Right atrium auricular region (tissue), 2 donors: ENCODE measurements around the gene LTBP4. TPM values are rescaled to one million over a fixed set of nuclear protein-coding genes. Genes with fewer than 3 reads are reported as not detected.

Source experiments
- DNase-seq: peaks from one replicate; pipeline ENCODE4 v3.0.0-alpha.2; 2019; ENCODE audit warnings: low spot score
- H3K27ac ChIP-seq, 2 donors: fragments of 200-600 bp; sonication (generic); 1 replicate in 1 of 2; 2 replicates in 1 of 2; pipeline ENCODE4 v1.5.1; 2016 to 2019
- H3K27me3 ChIP-seq, 2 donors: fragments of 200-600 bp; sonication (generic); one replicate each; pipeline versions ENCODE4 v1.5.1 to v1.6.0; 2017 to 2019
- H3K36me3 ChIP-seq: fragments of 200-600 bp; sonication (generic); one replicate; pipeline ENCODE4 v1.5.1; 2016
- H3K4me1 ChIP-seq, 2 donors: fragments of 200-600 bp; sonication (generic); one replicate each; pipeline versions ENCODE4 v1.5.1 to v1.6.0; 2017 to 2019
- H3K4me3 ChIP-seq, 2 donors: fragments of 200-600 bp; sonication (generic); 1 replicate in 1 of 2; 2 replicates in 1 of 2; pipeline ENCODE4 v1.5.1; 2017 to 2019; ENCODE audit warnings: mild to moderate bottlenecking in 1 of 2, moderate library complexity in 1 of 2
- H3K9me3 ChIP-seq, 2 donors: fragments of 200-600 bp; sonication (generic); one replicate each; pipeline ENCODE4 v1.5.1; 2019
- total RNA-seq, 2 donors: library from RNA; depleted of rRNA; stranded (reverse); fragments of >200 nt; gene quantifications; one replicate each; pipeline ENCODE4 v1.1.0, GENCODE V29; 2016
- TF ChIP-seq, protein P1 (sequence below), 2 donors: fragments of 200-600 bp; sonication (generic); IDR thresholded peaks; one replicate each; pipeline ENCODE4 v1.5.1; 2019; ENCODE audit warnings: antibody characterized with exemption in 2 of 2

LTBP4 gene
- total RNA-seq, 2 donors from 2014 or later = 152 to 257 TPM

GRCh38 chr19:40581531-40581930 is 19.6 kb upstream of the LTBP4 start:
- no peak for DNase-seq
- Histone ChIP-seq H3K9me3 (no peaks in the 10 kb centered on the region), H3K36me3 (peaks cover 11% of the 10 kb centered on the region), H3K4me3 (no peak overlapping the region), H3K27me3 (no peaks in the 10 kb centered on the region), H3K4me1 (peaks cover 0 to 15% of the 10 kb centered on the region in 2 donors), H3K27ac (no peak overlapping the region)
- TF ChIP-seq, protein P1, sequence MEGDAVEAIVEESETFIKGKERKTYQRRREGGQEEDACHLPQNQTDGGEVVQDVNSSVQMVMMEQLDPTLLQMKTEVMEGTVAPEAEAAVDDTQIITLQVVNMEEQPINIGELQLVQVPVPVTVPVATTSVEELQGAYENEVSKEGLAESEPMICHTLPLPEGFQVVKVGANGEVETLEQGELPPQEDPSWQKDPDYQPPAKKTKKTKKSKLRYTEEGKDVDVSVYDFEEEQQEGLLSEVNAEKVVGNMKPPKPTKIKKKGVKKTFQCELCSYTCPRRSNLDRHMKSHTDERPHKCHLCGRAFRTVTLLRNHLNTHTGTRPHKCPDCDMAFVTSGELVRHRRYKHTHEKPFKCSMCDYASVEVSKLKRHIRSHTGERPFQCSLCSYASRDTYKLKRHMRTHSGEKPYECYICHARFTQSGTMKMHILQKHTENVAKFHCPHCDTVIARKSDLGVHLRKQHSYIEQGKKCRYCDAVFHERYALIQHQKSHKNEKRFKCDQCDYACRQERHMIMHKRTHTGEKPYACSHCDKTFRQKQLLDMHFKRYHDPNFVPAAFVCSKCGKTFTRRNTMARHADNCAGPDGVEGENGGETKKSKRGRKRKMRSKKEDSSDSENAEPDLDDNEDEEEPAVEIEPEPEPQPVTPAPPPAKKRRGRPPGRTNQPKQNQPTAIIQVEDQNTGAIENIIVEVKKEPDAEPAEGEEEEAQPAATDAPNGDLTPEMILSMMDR (IDR thresholded peaks at IDR 0.05) = no peak

- Histone ChIP-seq H3K36me3 (peaks cover 11% of the 10 kb centered on the region), H3K4me1 (peaks cover 0 to 11% of the 10 kb centered on the region in 2 donors), H3K27me3 (no peaks in the 10 kb centered on the region), H3K27ac (no peak overlapping the region), H3K9me3 (no peaks in the 10 kb centered on the region), H3K4me3 (no peak overlapping the region)
- TF ChIP-seq, protein P1 (IDR thresholded peaks at IDR 0.05) = no peak
- DNase-seq = no peak
Observed at GRCh38 chr19:40582467-40582866, 18.7 kb upstream of the LTBP4 start.

- H3K4me3 ChIP-seq = no peak overlapping the region
- TF ChIP-seq, protein P1 (IDR thresholded peaks at IDR 0.05) = no peak
- H3K36me3 ChIP-seq = peaks cover 11% of the 10 kb centered on the region
- no peak overlapping the region for H3K27ac ChIP-seq
- no peak for DNase-seq
- H3K9me3 ChIP-seq = no peaks in the 10 kb centered on the region
- peaks cover 0 to 4% of the 10 kb centered on the region in 2 donors for H3K4me1 ChIP-seq
- H3K27me3 ChIP-seq = no peaks in the 10 kb centered on the region
Observed at GRCh38 chr19:40583283-40583682, 17.9 kb upstream of the LTBP4 start.

- no peaks in the 10 kb centered on the region for H3K9me3 ChIP-seq
- no peak for DNase-seq
- TF ChIP-seq, protein P1 (IDR thresholded peaks at IDR 0.05) = no peak
- no peaks in the 10 kb centered on the region for H3K4me1 ChIP-seq
- no peak overlapping the region for H3K4me3 ChIP-seq
- peaks cover 11% of the 10 kb centered on the region for H3K36me3 ChIP-seq
- H3K27me3 ChIP-seq = no peaks in the 10 kb centered on the region
- H3K27ac ChIP-seq = no peak overlapping the region
Observed at GRCh38 chr19:40584007-40584406, 17.2 kb upstream of the LTBP4 start.

- peaks cover 7% of the 10 kb centered on the region for H3K36me3 ChIP-seq
Observed at GRCh38 chr19:40585241-40585981, 15.8 kb upstream of the LTBP4 start.

More at GRCh38 chr19:40585241-40585981, 15.8 kb upstream of the LTBP4 start:
- Histone ChIP-seq H3K4me3 (no peak overlapping the region), H3K27me3 (no peaks in the 10 kb centered on the region), H3K9me3 (no peaks in the 10 kb centered on the region), H3K27ac (no peak overlapping the region), H3K4me1 (no peaks in the 10 kb centered on the region)
- TF ChIP-seq, protein P1 (IDR thresholded peaks at IDR 0.05) = no peak
- no peak for DNase-seq
